ENCODE measurements around the gene DDX51.

Gene DDX51

DNA sequence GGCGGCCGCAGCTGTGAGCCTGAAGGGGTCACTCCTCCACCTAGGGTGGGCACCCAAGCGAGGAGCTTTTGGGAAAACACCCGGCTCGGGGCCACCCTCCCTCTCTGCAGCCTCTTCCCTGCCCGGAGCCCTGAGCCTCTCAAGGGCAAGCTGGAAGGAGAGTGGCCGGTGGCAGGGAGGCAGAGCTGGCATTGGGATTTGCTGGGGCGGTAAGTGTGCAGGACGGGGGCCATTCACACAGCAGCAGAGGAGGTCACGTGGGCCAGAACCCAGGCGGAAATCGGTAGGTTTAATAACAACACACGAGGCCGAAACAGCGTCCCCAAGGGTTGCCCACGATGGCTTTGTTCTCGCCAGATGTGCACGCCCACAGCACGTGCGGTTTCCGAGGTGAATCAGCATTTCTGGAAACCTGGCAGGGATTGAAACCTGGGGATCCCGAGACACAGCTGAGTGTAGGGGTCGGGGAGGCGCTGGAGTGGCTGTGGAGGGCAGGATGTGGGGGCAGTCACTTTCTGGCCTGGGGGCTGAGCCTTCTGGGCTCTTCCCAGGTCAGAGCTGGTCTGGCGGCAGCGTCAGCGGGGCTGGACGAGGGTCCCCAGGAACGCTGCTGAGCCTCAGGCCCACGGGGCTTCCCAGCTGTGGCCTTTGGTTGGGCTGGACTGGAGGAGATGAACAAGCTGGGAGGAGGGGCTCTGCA is 23.6 kb upstream of the DDX51 start:
- DNase-seq (ENCODE audit: low read depth in 2 of 2), result no peak

DNA sequence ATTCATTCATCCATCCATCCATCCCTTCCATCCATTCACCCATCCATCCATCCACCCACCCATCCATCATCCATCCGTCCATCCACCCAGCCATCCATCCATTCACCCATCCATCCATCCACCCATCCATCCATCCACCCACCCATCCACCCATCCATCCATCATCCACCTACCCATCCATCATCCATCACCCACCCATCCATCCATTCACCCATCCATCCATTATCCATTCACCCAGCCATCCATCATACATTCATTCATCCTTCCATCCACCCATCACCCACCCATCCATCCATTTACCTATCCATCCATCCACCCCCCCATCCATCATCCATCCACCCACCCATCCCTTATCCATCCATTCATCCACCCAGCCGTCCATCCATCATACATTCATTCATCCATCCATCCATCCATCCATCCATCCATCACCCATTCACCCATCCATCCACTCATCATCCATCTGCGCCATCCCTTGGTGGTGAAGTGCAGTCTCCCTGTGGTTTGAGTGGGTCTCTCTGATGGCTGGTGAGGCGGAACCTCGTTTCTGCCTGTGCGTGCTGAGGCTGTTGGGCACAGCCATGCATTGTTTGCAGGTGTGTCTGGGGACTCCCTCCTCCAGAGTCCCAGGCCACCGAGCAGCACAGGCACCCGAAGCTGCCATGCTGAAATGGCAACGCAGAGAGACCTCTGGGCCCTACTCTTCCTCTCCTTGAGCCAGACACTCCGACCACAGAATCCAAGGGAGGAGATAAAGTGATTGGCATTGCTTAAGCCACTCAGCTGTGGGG is 22.9 kb upstream of the DDX51 start:
- no peak for DNase-seq (ENCODE audit: low read depth in 2 of 2)

DNA sequence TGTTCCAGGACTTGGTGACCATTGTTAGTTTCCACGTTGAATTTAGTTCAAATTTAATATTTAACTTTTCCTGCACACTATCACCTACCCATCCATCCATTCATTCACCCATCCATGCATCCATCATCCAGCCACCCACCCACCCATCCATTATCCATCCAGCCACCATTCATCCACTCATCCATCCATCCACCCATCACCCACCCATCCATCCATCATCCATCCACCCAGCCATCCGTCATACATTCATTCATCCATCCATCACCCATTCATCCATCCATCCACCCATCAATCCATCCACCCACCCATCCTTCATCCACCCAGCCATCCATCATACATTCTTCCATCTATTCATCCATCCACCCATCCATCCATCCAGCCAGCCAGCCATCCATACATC is 22.0 kb upstream of the DDX51 start:
- no peak for DNase-seq (ENCODE audit: low read depth in 2 of 2)

DNA sequence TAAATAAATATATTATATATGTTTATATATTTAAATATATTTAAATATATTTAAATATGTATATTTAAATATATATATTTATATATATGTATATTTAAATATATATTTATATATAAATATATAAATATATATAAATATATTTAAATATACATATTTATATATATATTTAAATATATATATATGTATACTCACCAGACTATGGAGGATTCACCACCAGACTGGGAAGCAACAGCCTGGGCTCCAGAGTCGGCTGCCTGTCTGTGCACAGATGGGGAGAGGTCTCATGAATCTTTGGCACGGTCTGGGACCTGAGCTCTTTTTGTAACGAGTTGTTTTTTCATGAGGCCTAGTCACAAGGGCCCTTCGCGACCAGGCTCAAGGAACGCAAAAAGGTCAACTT is 21.5 kb upstream of the DDX51 start:
- DNase-seq (ENCODE audit: low read depth in 2 of 2), result no peak

DNA sequence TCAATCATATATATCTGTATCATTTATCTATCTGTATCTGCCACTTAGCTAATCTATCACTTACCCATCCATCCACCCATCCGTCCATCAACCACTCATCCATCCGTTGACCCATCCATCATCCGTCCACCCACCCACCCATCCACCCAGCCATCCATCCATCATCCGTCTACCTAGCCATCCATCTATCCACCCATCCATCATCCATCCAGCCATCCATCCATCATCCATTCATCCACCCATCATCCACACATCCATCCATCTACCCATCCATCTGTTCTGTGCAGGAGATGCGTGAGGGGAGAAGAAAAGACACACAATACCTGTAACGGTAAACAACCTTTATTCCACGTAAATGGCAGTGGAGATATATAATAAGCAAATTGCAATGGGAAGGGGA is 20.3 kb upstream of the DDX51 start:
- no peak for DNase-seq (ENCODE audit: low read depth in 2 of 2)

- no peak for DNase-seq (ENCODE audit: low read depth in 2 of 2)
Observed at GRCh38 chr12:132163911-132164288, 19.8 kb upstream of the DDX51 start.

DNA sequence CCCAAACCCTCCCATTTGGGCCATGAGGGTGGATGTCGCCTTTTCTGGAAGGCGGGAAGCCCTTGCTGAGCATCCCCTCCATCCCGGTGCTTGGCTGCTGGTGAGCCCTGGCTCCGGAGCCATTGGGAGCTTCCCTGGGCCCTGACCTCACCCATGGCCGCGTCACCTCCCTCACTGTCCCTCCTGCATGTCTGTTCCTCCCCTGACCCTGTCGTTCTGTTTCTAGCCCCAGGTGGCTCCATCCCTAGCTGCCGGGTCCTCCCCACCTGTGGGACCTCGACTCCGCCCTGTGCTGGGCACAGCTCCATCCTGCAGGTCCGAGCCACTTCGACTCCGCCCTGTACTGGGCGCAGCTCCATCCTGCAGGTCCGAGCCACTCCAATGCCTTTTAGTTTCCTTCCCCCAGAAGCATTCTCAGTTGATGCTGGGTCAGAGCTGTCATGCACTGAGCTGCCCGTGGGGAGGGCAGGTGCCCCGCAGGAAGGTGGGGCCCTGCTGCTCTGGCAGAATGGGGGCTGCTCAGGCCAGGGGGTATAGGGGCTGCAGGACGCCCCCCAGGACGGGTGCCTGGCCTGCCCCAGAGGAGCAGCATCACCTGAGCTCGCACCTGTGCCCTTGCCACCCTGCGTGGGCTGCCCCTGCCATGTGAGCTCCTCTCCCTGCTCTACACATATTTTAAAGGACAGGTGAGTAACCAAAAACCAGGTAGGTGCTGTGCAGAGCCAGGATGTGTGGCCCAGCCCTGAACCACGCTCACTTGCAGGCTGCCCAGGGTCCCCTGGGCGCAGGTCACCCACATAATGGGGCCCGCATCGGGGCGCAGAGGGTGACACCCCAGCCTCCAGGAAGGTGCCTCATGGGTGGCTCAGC is 19.2 kb upstream of the DDX51 start:
- no peak for DNase-seq (ENCODE audit: low read depth in 2 of 2)

DNA sequence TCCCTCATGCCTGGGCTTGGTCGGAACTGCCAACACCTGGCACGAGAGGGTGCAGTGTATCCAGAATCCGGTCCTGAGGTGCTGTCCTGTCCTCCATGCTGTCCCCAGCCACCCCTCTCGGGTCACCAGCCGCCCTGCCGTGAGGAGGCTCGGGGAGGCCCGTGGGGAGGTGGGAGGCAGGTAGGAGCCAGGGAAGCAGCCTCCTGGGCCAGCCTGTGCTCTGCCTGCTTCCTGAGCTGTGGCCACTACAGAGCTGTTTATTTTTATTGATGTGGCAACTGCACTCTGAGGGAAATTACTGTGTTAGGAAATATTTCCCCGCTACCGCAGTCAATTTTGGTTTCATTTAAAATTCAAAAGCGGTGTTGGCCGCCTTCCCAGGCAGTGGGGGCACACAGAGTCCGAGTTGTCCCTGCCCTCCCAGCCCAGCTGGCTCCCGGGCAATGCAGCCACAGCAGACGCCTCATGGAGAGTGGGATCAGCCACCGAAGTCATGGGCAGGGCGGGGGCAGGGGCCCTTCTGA is 18.5 kb upstream of the DDX51 start:
- no peak for DNase-seq (ENCODE audit: low read depth in 2 of 2)

GRCh38 chr12:132161796-132162507 is 17.8 kb upstream of the DDX51 start:
- no peak for DNase-seq (ENCODE audit: low read depth in 2 of 2)

DNA sequence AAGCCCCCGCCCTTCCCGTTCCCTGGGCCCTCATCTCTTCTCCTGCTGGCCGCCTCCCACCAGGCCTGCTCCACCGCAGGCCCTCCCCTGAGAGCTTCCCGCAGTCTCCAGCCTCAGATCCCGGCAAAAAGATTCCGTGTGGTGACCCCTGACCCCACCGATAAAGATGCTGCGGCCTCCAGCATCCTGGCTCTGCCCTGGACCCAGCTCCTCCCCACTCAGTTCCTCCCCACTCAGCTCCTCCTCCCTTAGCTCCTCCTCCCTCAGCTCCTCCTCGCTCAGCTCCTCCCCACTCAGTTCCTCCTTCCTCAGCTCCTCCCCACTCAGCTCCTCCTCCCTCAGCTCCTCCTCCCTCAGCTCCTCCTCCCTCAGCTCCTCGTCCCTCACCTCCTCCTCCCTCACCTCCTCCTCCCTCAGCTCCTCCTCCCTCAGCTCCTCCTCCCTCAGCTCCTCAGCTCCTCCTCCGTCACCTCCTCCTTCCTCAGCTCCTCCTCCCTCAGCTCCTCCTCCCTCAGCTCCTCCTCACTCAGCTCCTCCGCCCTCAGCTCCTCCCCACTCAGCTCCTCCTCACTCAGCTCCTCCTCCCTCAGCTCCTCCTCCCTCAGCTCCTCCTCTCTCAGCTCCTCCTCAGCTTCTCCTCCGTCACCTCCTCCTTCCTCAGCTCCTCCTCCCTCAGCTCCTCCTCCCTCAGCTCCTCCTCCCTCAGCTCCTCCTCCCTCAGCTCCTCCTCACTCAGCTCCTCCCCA is 17.1 kb upstream of the DDX51 start:
- DNase-seq (ENCODE audit: low read depth in 2 of 2), result no peak

DNA sequence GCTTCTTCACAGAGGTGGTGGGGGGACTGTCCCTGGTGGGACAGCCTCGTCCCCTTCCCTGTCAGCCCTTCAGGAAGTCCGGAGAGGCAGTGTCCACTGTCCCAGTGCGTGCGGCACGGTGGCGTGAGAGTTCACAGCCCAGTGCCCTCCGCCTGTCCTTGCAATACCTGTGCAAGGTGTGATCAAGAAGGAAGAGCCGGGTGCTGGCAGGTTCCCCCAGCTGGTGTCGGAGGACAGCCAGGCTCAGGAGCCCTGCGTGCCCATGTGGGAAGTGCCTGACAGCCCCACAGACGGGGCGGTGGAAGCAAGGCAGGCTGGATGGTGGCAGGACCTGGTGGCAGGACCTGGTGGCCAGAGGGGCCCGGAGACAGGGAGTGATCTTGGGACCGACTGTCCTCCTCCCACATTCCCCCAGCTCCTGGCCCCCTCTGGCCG is 16.5 kb upstream of the DDX51 start:
- DNase-seq (ENCODE audit: low read depth in 2 of 2), result no peak

DNA sequence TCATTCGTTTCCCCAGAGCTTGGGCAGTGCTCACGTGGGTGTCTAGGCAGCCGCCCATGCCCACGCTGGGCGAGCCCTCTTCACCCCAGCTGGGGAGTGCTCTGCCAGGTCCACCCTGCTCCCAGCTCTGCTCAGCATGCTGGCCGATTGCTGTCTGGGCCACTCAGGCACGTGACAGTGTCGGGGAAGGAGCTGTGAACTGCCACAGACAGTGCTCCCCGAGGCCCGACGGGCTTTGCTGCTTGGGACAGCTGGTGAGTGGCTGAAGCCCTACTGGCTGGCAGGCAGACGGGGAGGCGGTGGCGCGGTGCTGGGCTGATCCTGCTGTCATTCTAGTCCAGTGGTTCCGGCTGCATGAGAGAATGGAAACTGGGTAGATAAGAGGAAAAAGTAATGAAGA is 15.9 kb upstream of the DDX51 start:
- no peak for DNase-seq (ENCODE audit: low read depth in 2 of 2)

DNA sequence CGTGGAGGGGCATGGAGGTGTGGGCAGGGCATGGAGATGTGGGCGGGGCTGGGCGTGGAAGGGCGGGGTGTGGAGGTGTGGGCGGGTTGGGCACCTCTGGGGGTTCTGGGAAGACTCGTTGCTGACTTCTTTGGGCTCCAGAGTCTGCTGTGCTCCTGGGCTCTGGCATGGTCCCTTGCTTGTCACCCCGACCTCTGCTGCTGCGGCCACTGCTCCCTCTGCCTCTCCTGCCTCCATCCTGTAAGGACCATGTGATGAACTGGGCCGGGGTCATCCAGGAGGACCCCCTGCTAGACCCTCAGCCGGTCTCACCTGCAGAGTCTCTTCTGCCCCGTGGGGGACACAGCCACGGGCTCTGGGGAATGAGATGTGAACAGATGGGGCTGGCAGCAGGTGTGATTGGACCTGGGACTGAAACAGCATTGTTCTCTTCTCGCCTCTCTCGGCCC is 15.5 kb upstream of the DDX51 start:
- no peak for DNase-seq (ENCODE audit: low read depth in 2 of 2)

- no peak for DNase-seq (ENCODE audit: low read depth in 2 of 2)
Observed at GRCh38 chr12:132158677-132159554, 14.8 kb upstream of the DDX51 start.

DNA sequence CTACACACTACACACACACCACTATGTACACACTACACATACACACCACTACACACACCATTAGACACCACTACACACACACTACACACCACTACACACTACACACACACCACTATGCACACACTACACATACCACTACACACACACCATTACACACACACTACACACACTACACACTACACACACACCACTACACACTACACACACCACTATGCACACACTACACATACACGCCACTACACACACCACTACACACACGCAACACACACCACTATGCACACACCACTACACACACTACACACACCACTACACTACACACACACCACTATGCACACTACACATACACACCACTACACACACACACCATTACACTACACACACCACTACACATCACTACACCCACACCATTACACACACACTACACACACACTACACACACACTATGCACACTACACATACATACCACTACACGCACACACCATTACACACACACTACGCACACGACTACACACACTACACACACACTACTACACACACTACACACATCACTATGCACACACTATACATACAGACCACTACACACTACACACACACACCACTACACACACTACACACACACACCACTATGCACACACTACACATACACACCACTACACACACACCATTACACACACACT is 13.8 kb upstream of the DDX51 start:
- DNase-seq (ENCODE audit: low read depth in 2 of 2), result no peak

DNA sequence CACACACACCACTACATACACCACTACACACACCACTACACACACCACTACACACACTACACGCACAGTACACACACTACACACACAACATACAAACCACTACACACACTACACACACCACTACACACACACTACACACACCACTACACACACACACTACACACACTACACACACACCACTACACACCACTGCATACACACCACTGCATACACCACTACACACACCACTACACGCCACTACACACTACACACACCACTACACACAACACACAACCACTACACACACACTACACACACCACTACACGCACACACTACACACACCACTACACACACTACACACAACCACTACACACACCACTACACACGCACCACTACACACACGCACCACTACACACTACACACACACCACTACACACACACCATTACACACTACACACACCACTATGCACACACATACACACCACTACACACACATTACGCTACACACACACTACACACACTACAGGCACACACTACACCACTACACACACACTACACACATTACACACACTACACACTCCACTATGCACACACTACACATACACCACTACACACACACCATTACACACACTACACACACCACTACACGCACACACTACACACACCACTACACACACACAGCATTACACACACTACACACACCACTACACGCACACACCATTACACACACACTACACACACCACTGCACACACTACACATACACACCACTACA is 12.6 kb upstream of the DDX51 start:
- no peak for DNase-seq (ENCODE audit: low read depth in 2 of 2)

GRCh38 chr12:132155771-132156572 is 11.9 kb upstream of the DDX51 start:
- DNase-seq (ENCODE audit: low read depth in 2 of 2), result no peak
